HG02798 (cell line): Measurements from ENCODE around the gene TBL1XR1.

Source experiments
- ATAC-seq: cut with Tn5 transposase; IDR thresholded peaks from one replicate; pipeline ENCODE4 v1.9.1; 2021; ENCODE audit warnings: mild to moderate bottlenecking; ENCODE audit not compliant: unreplicated experiment, poor library complexity

TBL1XR1 gene

GRCh38 chr3:177197041-177197726, at the start of gene TBL1XR1:
Gene TBL1XR1, minus strand, starts transcription at chr3:177197482. Its CDS starts 132,505 bp downstream, at chr3:177064977.
- peak; percentile 56 for ATAC-seq

- ATAC-seq: no peak
Observed at GRCh38 chr3:177245250-177245649, 48.0 kb upstream of the TBL1XR1 start.

- no peak for ATAC-seq
Observed at GRCh38 chr3:177244606-177245005, 47.3 kb upstream of the TBL1XR1 start.

GRCh38 chr3:177238686-177239216, 41.5 kb upstream of the TBL1XR1 start:
- no peak for ATAC-seq

- no peak for ATAC-seq
Observed at GRCh38 chr3:177237206-177237605, 39.9 kb upstream of the TBL1XR1 start.

- no peak for ATAC-seq
Observed at GRCh38 chr3:177236704-177237103, 39.4 kb upstream of the TBL1XR1 start.

- ATAC-seq: no peak
Observed at GRCh38 chr3:177234121-177234520, 36.8 kb upstream of the TBL1XR1 start.

- no peak for ATAC-seq
Observed at GRCh38 chr3:177231242-177231641, 34.0 kb upstream of the TBL1XR1 start.

GRCh38 chr3:177230641-177231040, 33.4 kb upstream of the TBL1XR1 start:
- ATAC-seq: no peak

- ATAC-seq: no peak
Observed at GRCh38 chr3:177229791-177230190, 32.5 kb upstream of the TBL1XR1 start.

- no peak for ATAC-seq
Observed at GRCh38 chr3:177228601-177229190, 31.4 kb upstream of the TBL1XR1 start.

GRCh38 chr3:177224414-177224813, 27.1 kb upstream of the TBL1XR1 start:
- ATAC-seq: no peak

- no peak for ATAC-seq
Observed at GRCh38 chr3:177221744-177222143, 24.5 kb upstream of the TBL1XR1 start.

GRCh38 chr3:177220136-177220974, 23.1 kb upstream of the TBL1XR1 start:
- ATAC-seq: no peak

- no peak for ATAC-seq
Observed at GRCh38 chr3:177213801-177214535, 16.7 kb upstream of the TBL1XR1 start.

- ATAC-seq: no peak
Observed at GRCh38 chr3:177212756-177213155, 15.5 kb upstream of the TBL1XR1 start.

- no peak for ATAC-seq
Observed at GRCh38 chr3:177212278-177212610, 15.0 kb upstream of the TBL1XR1 start.

GRCh38 chr3:177211503-177212277, 14.4 kb upstream of the TBL1XR1 start:
- no peak for ATAC-seq

- no peak for ATAC-seq
Observed at GRCh38 chr3:177210744-177211502, 13.6 kb upstream of the TBL1XR1 start.
